WTC11 (cell line): ENCODE measurements around the gene EXTL1. TPM values are rescaled to one million over a fixed set of nuclear protein-coding genes. Genes with fewer than 3 reads are reported as not detected.

Experiments used
- ATAC-seq: fragments of 200-7000 bp; cut with Tn5 transposase; 2 replicates; pipeline ENCODE4 v1.10.0; 2021; ENCODE audit warnings: mild to moderate bottlenecking, moderate library complexity
- CTCF ChIA-PET: fragments of 300-600 bp; sonication (Branson Sonifier 250); formaldehyde crosslinking; loops from one replicate; lab custom pipeline; 2021; ENCODE audit warnings: antibody characterized with exemption; lab: Charles Lee
- POLR2A ChIA-PET: fragments of 350-600 bp; sonication (Branson Sonifier 250); formaldehyde crosslinking; loops from one replicate; lab custom pipeline; 2021; ENCODE audit warnings: antibody characterized with exemption; lab: Charles Lee
- DNase-seq: peaks from one replicate; pipeline ENCODE4 v3.0.0; 2021; ENCODE audit warnings: low spot score
- H3K27ac Mint-ChIP-seq: 2 replicates; pipeline ENCODE4 v1.8.0; 2021; ENCODE audit warnings: mixed read lengths
- H3K27me3 Mint-ChIP-seq: 2 replicates; pipeline ENCODE4 v1.8.0; 2021; ENCODE audit warnings: low read depth, mild to moderate bottlenecking, moderate library complexity, mixed read lengths
- H3K36me3 Mint-ChIP-seq: 2 replicates; pipeline ENCODE4 v1.8.0; 2021; ENCODE audit warnings: mixed read lengths
- H3K4me1 Mint-ChIP-seq: 2 replicates; pipeline ENCODE4 v1.8.0; 2022; ENCODE audit warnings: mixed read lengths
- H3K4me3 Mint-ChIP-seq: 2 replicates; pipeline ENCODE4 v1.8.0; 2021; ENCODE audit warnings: mild to moderate bottlenecking, moderate library complexity, mixed read lengths
- H3K9me3 Mint-ChIP-seq: 2 replicates; pipeline ENCODE4 v1.8.0; 2021; ENCODE audit warnings: mixed read lengths
- ATF1 ChIP-seq: sonication (generic); formaldehyde crosslinking; IDR thresholded peaks from 2 replicates; pipeline ENCODE4 v1.8.1; 2023; ENCODE audit warnings: mild to moderate bottlenecking, moderate library complexity, missing genetic modification reagents
- CREB1 ChIP-seq: sonication (generic); formaldehyde crosslinking; IDR thresholded peaks from 2 replicates; pipeline ENCODE4 v1.8.0; 2023; ENCODE audit warnings: mild to moderate bottlenecking, missing genetic modification reagents
- ESRRA ChIP-seq: sonication (generic); formaldehyde crosslinking; IDR thresholded peaks from 2 replicates; pipeline ENCODE4 v1.8.1; 2022; ENCODE audit warnings: mild to moderate bottlenecking, missing genetic modification reagents, borderline replicate concordance
- GRHL2 ChIP-seq: fragments of 250-450 bp; sonication (Bioruptor Pico); IDR thresholded peaks from 2 replicates; pipeline ENCODE4 v1.8.0; 2022; ENCODE audit warnings: mild to moderate bottlenecking, moderate library complexity; ENCODE audit not compliant: insufficient replicate concordance, severe bottlenecking
- NFATC4 ChIP-seq: fragments of 250-450 bp; sonication (Bioruptor Pico); IDR thresholded peaks from 2 replicates; pipeline ENCODE4 v1.9.0; 2021; ENCODE audit warnings: mild to moderate bottlenecking
- RELA ChIP-seq: sonication (generic); formaldehyde crosslinking; IDR thresholded peaks from 2 replicates; pipeline ENCODE4 v1.8.1; 2022; ENCODE audit warnings: missing genetic modification reagents, mild to moderate bottlenecking, borderline replicate concordance
- RORB ChIP-seq: fragments of 250-450 bp; sonication (Bioruptor Pico); IDR thresholded peaks from 2 replicates; pipeline ENCODE4 v1.9.0; 2021; ENCODE audit warnings: mild to moderate bottlenecking
- STAT6 ChIP-seq: sonication (generic); formaldehyde crosslinking; conservative IDR thresholded peaks from 2 replicates; pipeline ENCODE4 v1.8.1; 2023; ENCODE audit warnings: mild to moderate bottlenecking, low read depth, missing genetic modification reagents, moderate library complexity
- TCF7 ChIP-seq: sonication (generic); formaldehyde crosslinking; IDR thresholded peaks from 2 replicates; pipeline ENCODE4 v1.8.0; 2022; ENCODE audit warnings: mild to moderate bottlenecking, low read depth, missing genetic modification reagents, moderate library complexity
- USF2 ChIP-seq: sonication (generic); formaldehyde crosslinking; IDR thresholded peaks from 2 replicates; pipeline ENCODE4 v1.8.1; 2023; ENCODE audit warnings: mild to moderate bottlenecking, missing genetic modification reagents, moderate library complexity
- ZNF121 ChIP-seq: sonication (generic); formaldehyde crosslinking; IDR thresholded peaks from 2 replicates; pipeline ENCODE4 v1.8.0; 2023; ENCODE audit warnings: missing genetic modification reagents
- ZNF512 ChIP-seq: sonication (generic); formaldehyde crosslinking; IDR thresholded peaks from 2 replicates; pipeline ENCODE4 v1.8.1; 2022; ENCODE audit warnings: missing genetic modification reagents, borderline replicate concordance
- ZNF532 ChIP-seq: fragments of 250-450 bp; sonication (Bioruptor Pico); IDR thresholded peaks from 2 replicates; pipeline ENCODE4 v1.9.0; 2021; ENCODE audit warnings: mild to moderate bottlenecking, borderline replicate concordance
- total RNA-seq: library from RNA; stranded (reverse); gene quantifications from 3 replicates; pipeline ENCODE4 v1.2.3, GENCODE V29; 2021
- TF ChIP-seq, protein P1 (sequence below): sonication (generic); formaldehyde crosslinking; IDR thresholded peaks from 2 replicates; pipeline ENCODE4 v1.8.1; 2023; ENCODE audit warnings: mild to moderate bottlenecking, missing genetic modification reagents

The EXTL1 gene
- total RNA-seq, 1 experiment from 2014 or later, result 2.1 TPM

DNA sequence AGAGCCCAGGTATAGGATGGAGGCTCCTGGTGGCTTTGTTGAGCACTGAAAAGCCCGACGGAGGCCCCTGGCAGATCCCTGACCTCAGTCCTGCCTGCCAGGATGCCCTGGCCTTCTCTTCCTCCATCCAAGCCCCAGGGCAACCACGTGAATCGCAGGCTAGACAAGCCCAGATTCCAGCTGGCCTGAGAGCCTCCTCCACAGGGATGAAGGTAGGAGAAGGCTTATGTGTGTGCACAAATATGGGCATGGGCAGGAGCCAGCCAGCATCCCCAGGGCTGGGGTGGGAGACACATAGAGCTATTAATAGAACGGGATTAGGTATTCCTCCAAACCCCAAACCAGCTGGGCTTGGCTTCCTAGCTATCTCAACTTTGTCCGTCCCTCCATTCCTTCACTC lies 4.0 kb upstream of the EXTL1 start:
- no peak overlapping the region for H3K4me3 Mint-ChIP-seq
- H3K9me3 Mint-ChIP-seq, result no peaks in the 10 kb centered on the region
- ChIA-PET POLR2A (no interaction called here), CTCF (interaction anchor here (0.8 to 2.3 kb wide), 6 partner anchors 13 to 122 kb away, joined by 3 to 11 read pairs (median 5); partner anchors contain the start of gene SLC30A2)
- no peaks in the 10 kb centered on the region for H3K36me3 Mint-ChIP-seq
- DNase-seq (no peak), ATAC-seq (no peak)
- TF ChIP-seq ZNF512, result no peak
- TF ChIP-seq RELA (CRISPR knock-in tag), result no peak
- no peak for TF ChIP-seq ZNF532 (CRISPR knock-in tag)
- TF ChIP-seq, protein P1, sequence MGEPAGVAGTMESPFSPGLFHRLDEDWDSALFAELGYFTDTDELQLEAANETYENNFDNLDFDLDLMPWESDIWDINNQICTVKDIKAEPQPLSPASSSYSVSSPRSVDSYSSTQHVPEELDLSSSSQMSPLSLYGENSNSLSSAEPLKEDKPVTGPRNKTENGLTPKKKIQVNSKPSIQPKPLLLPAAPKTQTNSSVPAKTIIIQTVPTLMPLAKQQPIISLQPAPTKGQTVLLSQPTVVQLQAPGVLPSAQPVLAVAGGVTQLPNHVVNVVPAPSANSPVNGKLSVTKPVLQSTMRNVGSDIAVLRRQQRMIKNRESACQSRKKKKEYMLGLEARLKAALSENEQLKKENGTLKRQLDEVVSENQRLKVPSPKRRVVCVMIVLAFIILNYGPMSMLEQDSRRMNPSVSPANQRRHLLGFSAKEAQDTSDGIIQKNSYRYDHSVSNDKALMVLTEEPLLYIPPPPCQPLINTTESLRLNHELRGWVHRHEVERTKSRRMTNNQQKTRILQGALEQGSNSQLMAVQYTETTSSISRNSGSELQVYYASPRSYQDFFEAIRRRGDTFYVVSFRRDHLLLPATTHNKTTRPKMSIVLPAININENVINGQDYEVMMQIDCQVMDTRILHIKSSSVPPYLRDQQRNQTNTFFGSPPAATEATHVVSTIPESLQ, result no peak
- no peak for TF ChIP-seq ZNF121
- no peak for TF ChIP-seq GRHL2 (CRISPR knock-in tag)
- no peak for TF ChIP-seq ESRRA
- no peak for TF ChIP-seq USF2 (CRISPR knock-in tag)
- TF ChIP-seq TCF7 (CRISPR knock-in tag), result no peak
- no peak for TF ChIP-seq STAT6 (CRISPR knock-in tag)
- TF ChIP-seq CREB1, result no peak
- H3K4me1 Mint-ChIP-seq, result peaks cover 28% of the 10 kb centered on the region
- no peaks in the 10 kb centered on the region; the same call in 1 of the 2 replicates for H3K27me3 Mint-ChIP-seq
- H3K27ac Mint-ChIP-seq, result no peak overlapping the region

- Mint-ChIP-seq H3K4me3 (no peak overlapping the region), H3K9me3 (no peaks in the 10 kb centered on the region), H3K27ac (no peak overlapping the region), H3K36me3 (no peaks in the 10 kb centered on the region), H3K4me1 (peaks cover 28% of the 10 kb centered on the region), H3K27me3 (no peaks in the 10 kb centered on the region; the same call in 1 of the 2 replicates)
- DNase-seq, result no peak
- CTCF ChIA-PET, result interaction anchor here (1.3 to 4.3 kb wide), 5 partner anchors 9 to 124 kb away, joined by 4 to 27 read pairs (median 8); no protein-coding TSS in a partner anchor
- POLR2A ChIA-PET, result no interaction called here
- ATAC-seq, result no peak
- TF ChIP-seq RORB (CRISPR knock-in tag) (no peak), ATF1 (CRISPR knock-in tag) (no peak), NFATC4 (CRISPR knock-in tag) (no peak)
Measured at GRCh38 chr1:26019641-26020315, 1.8 kb upstream of the EXTL1 start.
